SU-DHL-6 (cell line): ENCODE data around the gene LPCAT3.

ENCODE experiments used
- CTCF ChIP-seq: fragments of 200-600 bp; sonication (generic); IDR thresholded peaks from one replicate; pipeline ENCODE4 v1.5.1; 2017; ENCODE audit warnings: antibody characterized with exemption, mild to moderate bottlenecking, low read length, moderate library complexity; ENCODE audit not compliant: insufficient read depth, poor library complexity, severe bottlenecking
- EZH2phosphoT487 ChIP-seq: fragments of 200-600 bp; sonication (generic), shearing (Covaris generic); conservative IDR thresholded peaks from 2 replicates; pipeline ENCODE4 v1.6.1; 2018; ENCODE audit warnings: mild to moderate bottlenecking, antibody characterized with exemption, low read length, moderate library complexity, mixed read lengths

GRCh38 chr12:6959805-6960592 lies 58.3 kb downstream of the LPCAT3 start:
- TF ChIP-seq CTCF (no peak), EZH2phosphoT487 (no peak)
